Measurements from ENCODE around the gene TNFRSF13B.

DNA sequence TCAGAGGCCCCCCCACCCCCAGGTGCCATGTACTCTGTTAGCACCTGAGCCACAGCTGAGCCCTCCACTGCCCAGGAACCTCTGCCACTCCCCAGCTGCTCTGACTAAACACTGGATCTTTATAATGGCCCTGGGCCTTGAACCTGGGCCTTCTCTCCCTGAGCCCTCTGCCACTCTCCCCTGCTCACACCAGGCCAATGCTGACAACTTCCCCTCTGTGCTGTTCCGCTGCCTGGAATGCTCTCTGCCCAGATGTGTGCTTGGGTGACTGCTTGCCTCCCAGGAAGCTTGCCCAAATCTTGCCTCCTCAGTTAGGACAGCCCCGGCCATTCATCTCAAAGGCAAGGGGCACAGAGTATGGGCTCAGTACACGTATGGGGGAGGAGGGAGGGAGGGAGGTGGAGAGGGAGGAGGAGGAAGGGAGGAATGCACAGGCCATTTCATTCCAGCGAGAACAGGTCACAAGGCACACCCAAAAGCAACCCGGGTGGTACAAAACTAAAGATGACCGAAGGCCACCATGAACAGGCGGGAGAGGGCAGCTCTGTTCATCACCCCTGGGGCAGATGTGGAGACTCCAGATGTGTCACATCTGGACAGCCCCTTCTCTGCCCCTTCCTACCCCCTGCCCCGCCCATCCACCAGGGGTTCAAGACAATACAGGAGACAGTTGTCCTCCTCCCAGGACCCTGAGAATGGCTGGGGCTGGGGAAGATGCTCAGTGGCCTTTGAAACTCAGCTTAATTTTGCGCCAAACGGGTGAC lies 15.3 kb upstream of the TNFRSF13B start:
- TF ChIP-seq, protein P1, sequence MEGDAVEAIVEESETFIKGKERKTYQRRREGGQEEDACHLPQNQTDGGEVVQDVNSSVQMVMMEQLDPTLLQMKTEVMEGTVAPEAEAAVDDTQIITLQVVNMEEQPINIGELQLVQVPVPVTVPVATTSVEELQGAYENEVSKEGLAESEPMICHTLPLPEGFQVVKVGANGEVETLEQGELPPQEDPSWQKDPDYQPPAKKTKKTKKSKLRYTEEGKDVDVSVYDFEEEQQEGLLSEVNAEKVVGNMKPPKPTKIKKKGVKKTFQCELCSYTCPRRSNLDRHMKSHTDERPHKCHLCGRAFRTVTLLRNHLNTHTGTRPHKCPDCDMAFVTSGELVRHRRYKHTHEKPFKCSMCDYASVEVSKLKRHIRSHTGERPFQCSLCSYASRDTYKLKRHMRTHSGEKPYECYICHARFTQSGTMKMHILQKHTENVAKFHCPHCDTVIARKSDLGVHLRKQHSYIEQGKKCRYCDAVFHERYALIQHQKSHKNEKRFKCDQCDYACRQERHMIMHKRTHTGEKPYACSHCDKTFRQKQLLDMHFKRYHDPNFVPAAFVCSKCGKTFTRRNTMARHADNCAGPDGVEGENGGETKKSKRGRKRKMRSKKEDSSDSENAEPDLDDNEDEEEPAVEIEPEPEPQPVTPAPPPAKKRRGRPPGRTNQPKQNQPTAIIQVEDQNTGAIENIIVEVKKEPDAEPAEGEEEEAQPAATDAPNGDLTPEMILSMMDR (IDR thresholded peaks at IDR 0.05) = no peak
- no peak for TF ChIP-seq POLR2A (IDR thresholded peaks at IDR 0.05; ENCODE audit: low read depth)

Data from esophagus muscularis mucosa (tissue), 3 donors.